Measurements from ENCODE around the gene LIMS1. TPM values are rescaled to one million over a fixed set of nuclear protein-coding genes. Genes with fewer than 3 reads are reported as not detected.
"Not testable (repeated sequence)": the region's sequence is repeated elsewhere in the genome, so short reads cannot be mapped to it uniquely, and the experiment has no call there.

LIMS1 gene
- total RNA-seq, 8 experiments from 2014 or later: 8.5 to 38.3 (median 20.7) TPM

DNA sequence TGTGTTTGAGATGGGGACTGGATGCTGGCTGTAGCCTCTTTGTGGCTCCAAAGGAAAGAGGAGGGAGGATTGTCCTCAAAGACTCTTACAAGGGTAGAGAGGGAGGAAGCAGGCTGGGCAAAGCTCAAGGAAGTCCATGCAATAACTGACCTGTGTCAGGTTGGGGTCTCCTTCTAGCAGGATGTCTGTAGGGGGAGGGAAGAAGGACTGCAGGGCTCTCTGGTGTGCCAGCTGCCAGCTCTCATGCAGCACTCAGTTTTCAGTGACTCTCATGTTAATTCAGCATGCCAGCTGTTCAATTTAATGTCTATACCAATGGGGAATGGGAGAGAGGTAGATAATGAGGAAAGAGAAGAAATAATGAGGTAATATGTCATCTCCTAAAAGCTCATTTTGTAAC is 99.7 kb downstream of the LIMS1 start:
- peak in 1 of 8 experiments; percentile 5 for ATAC-seq (replicated peaks in 6 of 8)
- peaks cover 12 to 27% of the 10 kb centered on the region in 2 donors for H3K4me1 ChIP-seq (replicated peaks in 1 of 2)
- H3K27ac ChIP-seq: no peak overlapping the region
- no peak overlapping the region for H3K4me3 ChIP-seq
- in situ Hi-C loops (cut with MboI; ENCODE audit: low pct_unique_long_range_greater_than_20kb in 2 of 9, low sequenced_read_pairs in 9 of 9, unreplicated experiment in 9 of 9): no loop called here

DNA sequence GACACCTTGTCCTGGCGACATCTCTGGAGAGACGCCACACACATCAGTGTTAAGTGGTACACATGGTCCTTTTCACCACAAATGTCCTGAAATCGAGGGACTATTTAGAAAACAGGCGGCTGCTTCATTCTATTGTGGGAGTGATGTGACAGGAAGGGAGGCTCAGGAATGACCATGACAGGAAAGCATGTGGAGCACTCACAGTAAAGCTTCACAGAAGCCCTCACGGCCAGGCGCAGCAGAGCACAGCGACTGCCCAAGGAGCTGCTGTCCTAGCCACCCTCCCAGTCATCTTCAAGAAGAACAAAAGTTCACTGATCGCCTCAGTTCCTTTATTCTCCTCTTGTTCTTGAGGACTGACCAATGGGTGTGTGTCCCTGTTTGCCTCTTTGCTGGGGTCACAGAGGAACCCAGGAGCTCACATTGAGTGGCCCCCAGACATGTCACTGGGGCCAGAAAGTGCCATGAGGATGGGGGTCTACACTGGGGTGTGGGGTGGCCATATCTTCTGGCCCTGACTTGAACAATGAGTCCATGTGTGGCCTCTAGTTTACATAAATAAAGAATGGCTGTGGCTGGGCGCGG is 100.4 kb downstream of the LIMS1 start:
- Histone ChIP-seq H3K27ac (no peak overlapping the region), H3K4me1 (replicated peaks in 1 of 2) (peaks cover 12 to 27% of the 10 kb centered on the region in 2 donors), H3K4me3 (no peak overlapping the region)
- in situ Hi-C loops (cut with MboI; ENCODE audit: low pct_unique_long_range_greater_than_20kb in 2 of 9, low sequenced_read_pairs in 9 of 9, unreplicated experiment in 9 of 9): no loop called here
- 50 to 100% (median 86%) methylated on average over 2 to 6 of the region's 10 CpGs; no CpG with 5 or more reads in 3 of the 10 experiments for WGBS, 10 experiments
- ATAC-seq (replicated peaks in 6 of 8): no peak

DNA sequence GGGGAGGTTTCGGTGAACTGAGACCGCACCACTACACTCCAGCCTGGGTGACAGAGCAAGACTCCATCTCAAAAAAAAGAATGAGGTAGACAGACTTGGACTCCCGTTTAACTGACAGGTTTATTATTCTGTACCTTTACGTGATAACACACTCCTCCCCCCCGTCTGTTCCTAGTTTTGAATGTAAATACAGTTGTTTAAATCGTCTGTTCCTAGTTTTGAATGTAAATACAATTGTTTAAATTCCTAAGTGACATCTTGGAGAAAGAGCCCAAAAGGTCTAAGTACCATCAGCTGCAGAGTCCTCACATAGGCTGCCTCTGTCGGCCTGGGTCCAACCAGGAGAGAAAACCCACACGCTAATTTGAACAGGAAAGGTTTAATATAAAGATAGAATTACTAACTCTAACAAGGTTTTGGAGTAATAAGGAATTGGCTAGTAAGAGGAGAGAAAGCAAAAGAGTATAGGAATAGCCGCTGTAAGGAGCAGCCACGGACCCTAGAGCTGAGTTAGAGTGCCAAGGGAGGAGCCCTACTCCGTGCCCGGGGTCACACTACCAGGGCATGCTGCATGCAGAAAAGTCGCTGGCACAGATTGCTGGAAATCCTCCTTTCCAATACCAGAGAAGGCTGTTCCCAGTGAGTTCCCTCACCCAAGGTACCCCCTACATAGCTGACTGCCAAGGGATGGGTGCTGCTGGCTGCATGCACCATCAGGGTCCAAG is 101.5 kb downstream of the LIMS1 start:
- peak in 3 of 8 experiments; percentile 9 to 30 (median 15) for ATAC-seq (replicated peaks in 6 of 8)
- WGBS, 10 experiments: 33 to 88% (median 66%) methylated on average over 2 to 10 of the region's 13 CpGs; no CpG with 5 or more reads in 1 of the 10 experiments
- Histone ChIP-seq H3K4me3 (no peak overlapping the region), H3K27ac (no peak overlapping the region), H3K4me1 (replicated peaks in 1 of 2) (peaks cover 12 to 27% of the 10 kb centered on the region in 2 donors)
- in situ Hi-C loops (cut with MboI; ENCODE audit: low pct_unique_long_range_greater_than_20kb in 2 of 9, low sequenced_read_pairs in 9 of 9, unreplicated experiment in 9 of 9): no loop called here

DNA sequence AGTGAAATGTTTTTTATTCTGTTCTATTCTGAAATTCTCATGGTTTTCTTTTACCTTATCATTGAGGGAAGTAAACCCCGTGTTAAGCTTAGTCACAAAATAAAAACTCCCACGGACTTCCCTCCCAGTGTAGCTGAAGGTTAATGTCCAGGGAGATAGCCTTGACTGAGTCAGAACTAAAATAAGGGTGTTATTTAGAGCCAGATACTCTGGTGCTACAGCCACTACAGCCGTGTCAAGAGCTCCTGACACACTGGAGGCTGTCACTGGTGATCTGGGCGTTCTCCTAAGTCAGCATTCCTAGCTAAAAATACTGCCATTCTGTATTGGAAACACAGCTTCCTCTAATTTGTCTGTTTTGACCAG is 103.0 kb downstream of the LIMS1 start:
- H3K27ac ChIP-seq: peak overlapping the region in 1 of 2 donors; percentile 31
- peak in 7 of 8 experiments; percentile 18 to 64 (median 51) for ATAC-seq (replicated peaks in 6 of 8)
- no peak overlapping the region for H3K4me3 ChIP-seq
- in situ Hi-C loops (cut with MboI; ENCODE audit: low pct_unique_long_range_greater_than_20kb in 2 of 9, low sequenced_read_pairs in 9 of 9, unreplicated experiment in 9 of 9): no loop called here
- 0 to 67% (median 23%) methylated on average over 1 to 3 of the region's 4 CpGs; no CpG with 5 or more reads in 2 of the 10 experiments for WGBS, 10 experiments
- H3K4me1 ChIP-seq (replicated peaks in 1 of 2): peaks cover 12 to 31% of the 10 kb centered on the region in 2 donors

DNA sequence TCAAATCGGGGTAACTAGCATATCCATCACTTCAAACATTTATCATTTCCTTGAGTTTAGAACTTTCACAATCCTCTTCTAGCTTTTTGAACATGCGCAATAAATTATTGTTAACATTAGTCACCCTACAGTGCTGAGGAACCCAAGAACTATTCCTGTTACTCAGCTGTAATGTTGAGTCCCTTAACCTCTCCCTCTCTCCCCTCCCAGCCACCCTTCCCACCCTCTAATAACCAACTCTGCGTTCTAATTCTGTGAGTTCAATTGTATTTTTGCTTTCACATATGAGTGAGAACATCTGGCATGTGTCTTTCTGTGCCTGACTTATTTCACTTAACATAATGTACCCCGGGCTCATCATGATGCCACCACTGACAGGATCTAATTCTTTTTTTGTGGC is 106.5 kb downstream of the LIMS1 start:
- ATAC-seq (replicated peaks in 6 of 8): peak in 3 of 8 experiments; percentile 45 to 65 (median 60)
- in situ Hi-C loops (cut with MboI; ENCODE audit: low pct_unique_long_range_greater_than_20kb in 2 of 9, low sequenced_read_pairs in 9 of 9, unreplicated experiment in 9 of 9): no loop called here
- 0 to 100% (median 79%) methylated on average over 1 to 4 of the region's 4 CpGs; no CpG with 5 or more reads in 1 of the 10 experiments for WGBS, 10 experiments
- no peak overlapping the region for H3K27ac ChIP-seq
- H3K4me1 ChIP-seq (replicated peaks in 1 of 2): peaks cover 8 to 18% of the 10 kb centered on the region in 2 donors
- H3K4me3 ChIP-seq: no peak overlapping the region

DNA sequence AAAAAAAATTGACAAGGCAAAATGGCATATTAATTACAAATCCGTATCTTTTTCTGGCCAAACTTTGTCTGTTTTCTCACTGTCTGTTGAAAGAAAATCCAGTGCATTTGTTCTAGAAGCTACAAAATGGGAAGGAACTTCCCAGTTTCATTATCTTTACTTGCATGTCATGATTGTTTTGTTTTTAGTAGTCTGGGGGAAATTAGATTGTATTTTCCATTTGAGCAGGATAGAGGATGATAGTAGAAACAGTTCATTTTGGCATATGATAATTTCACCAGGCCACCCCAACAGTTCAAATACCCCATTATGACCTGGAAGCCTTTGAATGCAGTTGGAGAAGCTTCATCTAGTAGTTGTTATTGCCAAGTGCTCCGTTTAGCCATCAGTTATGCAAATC is 107.5 kb downstream of the LIMS1 start:
- H3K4me1 ChIP-seq (replicated peaks in 1 of 2): peaks cover 4 to 9% of the 10 kb centered on the region in 2 donors
- in situ Hi-C loops (cut with MboI; ENCODE audit: low pct_unique_long_range_greater_than_20kb in 2 of 9, low sequenced_read_pairs in 9 of 9, unreplicated experiment in 9 of 9): no loop called here
- ATAC-seq (replicated peaks in 6 of 8): no peak
- H3K4me3 ChIP-seq: no peak overlapping the region
- no peak overlapping the region for H3K27ac ChIP-seq
- WGBS, 10 experiments: 20 to 100% (median 86%) methylated on average over 1 to 2 of the region's 2 CpGs

DNA sequence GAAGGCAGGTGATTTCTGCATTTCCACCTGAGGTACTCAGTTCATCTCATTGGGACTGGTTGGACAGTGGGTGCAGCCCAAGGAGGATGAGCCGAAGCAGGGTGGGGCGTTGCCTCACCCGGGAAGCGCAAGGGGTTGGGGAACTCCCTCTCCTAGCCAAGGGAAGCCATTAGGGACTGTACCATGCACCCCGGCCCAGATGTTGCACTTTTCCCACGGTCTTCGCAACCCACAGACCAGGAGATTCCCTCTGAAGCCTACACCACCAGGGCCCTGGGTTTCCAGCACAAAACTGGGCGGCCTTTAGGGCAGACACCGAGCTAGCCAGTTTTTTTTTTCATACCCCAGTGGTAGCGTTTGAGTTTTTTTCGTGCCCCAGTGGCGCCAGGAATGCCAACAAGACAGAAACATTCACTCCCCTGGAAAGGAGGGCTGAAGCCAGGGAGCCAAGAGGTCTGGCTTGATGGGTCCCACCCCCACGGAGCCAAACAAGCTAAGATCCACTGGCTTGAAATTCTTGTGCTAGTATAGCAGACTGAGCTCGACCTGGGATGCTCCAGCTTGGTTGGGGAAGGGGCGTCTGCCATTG is 109.1 kb downstream of the LIMS1 start:
- Histone ChIP-seq H3K27ac (no peak overlapping the region), H3K4me3 (no peak overlapping the region), H3K4me1 (replicated peaks in 1 of 2) (peaks cover 0 to 4% of the 10 kb centered on the region in 2 donors)
- in situ Hi-C loops (cut with MboI; ENCODE audit: low pct_unique_long_range_greater_than_20kb in 2 of 9, low sequenced_read_pairs in 9 of 9, unreplicated experiment in 9 of 9): no loop called here
- 78 to 100% (median 94%) methylated on average over 1 to 8 of the region's 15 CpGs; no CpG with 5 or more reads in 4 of the 10 experiments for WGBS, 10 experiments
- ATAC-seq (replicated peaks in 6 of 8): no peak

DNA sequence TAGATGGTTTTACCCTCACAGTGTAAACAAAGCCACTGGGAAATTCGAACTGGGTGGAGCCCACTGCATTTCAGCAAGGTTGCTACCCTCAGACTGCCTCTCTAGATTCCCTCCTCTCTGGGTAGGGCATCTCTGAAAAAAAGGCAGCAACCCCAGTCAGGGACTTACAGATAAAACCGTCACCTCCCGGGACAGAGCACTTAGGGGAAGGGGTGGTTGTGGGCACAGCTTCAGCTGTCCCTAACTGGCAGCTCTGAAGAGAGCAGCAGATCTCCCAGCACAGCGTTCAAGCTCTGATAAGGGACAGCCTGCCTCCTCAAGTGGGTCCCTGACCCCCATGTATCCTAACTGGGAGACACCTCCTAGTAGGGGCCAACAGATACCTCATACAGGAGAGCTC is 109.6 kb downstream of the LIMS1 start:
- H3K27ac ChIP-seq; H3K4me1 ChIP-seq (replicated peaks in 1 of 2); H3K4me3 ChIP-seq; ATAC-seq (replicated peaks in 6 of 8); in situ Hi-C loops (cut with MboI; ENCODE audit: low pct_unique_long_range_greater_than_20kb in 2 of 9, low sequenced_read_pairs in 9 of 9, unreplicated experiment in 9 of 9): not testable (repeated sequence)
- WGBS, 10 experiments: 67 to 100% (median 100%) methylated on average over 1 to 3 of the region's 4 CpGs; no CpG with 5 or more reads in 5 of the 10 experiments

DNA sequence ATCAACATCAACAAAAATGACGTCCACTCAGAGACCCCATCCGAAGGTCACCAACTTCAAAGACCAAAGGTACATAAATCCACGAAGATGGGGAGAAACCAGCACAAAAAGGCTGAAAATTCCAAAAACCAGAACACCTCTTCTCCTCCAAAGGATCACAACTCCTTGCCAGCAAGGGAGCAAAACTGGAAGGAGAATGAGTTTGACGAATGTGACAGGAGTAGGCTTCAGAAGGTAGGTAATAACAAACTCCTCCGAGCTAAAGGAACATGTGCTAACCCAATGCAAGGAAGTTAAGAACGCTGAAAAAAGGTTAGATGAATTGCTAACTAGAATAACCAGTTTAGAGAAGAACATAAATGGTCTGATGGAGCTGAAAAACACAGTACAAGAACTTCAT is 110.2 kb downstream of the LIMS1 start:
- ATAC-seq (replicated peaks in 6 of 8); in situ Hi-C loops (cut with MboI; ENCODE audit: low pct_unique_long_range_greater_than_20kb in 2 of 9, low sequenced_read_pairs in 9 of 9, unreplicated experiment in 9 of 9); H3K4me3 ChIP-seq; H3K4me1 ChIP-seq (replicated peaks in 1 of 2); H3K27ac ChIP-seq: not testable (repeated sequence)
- 86 to 100% (median 96%) methylated on average over 3 to 6 of the region's 6 CpGs for WGBS, 10 experiments

DNA sequence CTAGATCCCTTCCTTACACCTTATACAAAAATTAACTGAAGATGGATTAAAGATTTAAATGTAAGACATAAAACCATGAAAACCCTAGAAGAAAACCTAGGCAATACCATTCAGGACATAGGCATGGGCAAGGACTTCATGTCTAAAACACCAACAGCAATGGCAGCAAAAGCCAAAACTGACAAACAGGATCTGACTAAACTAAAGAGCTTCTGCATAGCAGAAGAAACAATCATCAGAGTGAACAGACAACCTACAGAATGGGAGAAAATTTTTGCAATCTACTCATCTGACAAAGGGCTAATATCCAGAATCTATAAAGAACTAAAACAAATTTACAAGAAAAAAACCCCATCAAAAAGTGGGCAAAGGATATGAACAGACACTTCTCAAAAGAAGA is 114.5 kb downstream of the LIMS1 start:
- H3K27ac ChIP-seq; H3K4me3 ChIP-seq; in situ Hi-C loops (cut with MboI; ENCODE audit: low pct_unique_long_range_greater_than_20kb in 2 of 9, low sequenced_read_pairs in 9 of 9, unreplicated experiment in 9 of 9); H3K4me1 ChIP-seq (replicated peaks in 1 of 2); ATAC-seq (replicated peaks in 6 of 8): not testable (repeated sequence)

DNA sequence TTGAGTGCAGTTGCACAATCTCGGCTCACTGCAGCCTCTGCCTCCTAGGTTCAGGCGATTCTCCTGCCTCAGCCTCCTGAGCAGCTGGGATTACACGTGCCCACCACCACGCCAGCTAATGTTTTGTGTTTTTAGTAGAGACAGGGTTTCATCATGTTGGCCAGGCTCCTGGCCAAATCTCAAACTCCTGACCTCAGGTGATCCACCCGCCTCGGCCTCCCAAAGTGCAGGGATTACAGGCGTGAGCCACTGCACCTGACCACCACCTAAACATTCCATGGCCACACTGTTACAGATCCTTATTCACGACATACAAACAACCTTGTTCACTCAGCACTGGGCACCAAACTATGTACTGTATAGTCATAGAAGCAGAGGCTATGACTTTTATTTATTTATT is 116.2 kb downstream of the LIMS1 start:
- in situ Hi-C loops (cut with MboI; ENCODE audit: low pct_unique_long_range_greater_than_20kb in 2 of 9, low sequenced_read_pairs in 9 of 9, unreplicated experiment in 9 of 9); H3K27ac ChIP-seq; H3K4me3 ChIP-seq; H3K4me1 ChIP-seq (replicated peaks in 1 of 2); ATAC-seq (replicated peaks in 6 of 8): not testable (repeated sequence)
- WGBS, 10 experiments: 90 to 100% (median 98%) methylated on average over 1 to 4 of the region's 8 CpGs; no CpG with 5 or more reads in 4 of the 10 experiments

DNA sequence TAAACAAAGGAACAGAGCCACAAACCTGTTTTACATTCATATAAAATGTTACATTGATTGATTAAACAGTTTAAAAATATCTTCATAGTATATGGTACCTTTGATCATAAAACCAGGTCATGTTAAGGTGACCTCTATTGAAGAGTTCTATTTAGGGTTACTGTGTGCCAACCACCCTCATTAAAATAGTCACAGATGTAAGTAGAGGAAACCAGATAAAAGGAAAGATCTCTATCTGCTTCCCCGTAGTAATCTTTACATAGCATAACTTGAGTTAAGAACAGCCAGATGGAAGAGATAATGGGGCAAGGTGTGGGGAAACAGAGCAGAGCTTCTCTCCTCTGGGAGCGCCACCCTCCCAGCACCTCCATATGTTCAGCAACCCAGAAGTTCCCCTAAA is 117.2 kb downstream of the LIMS1 start:
- H3K27ac ChIP-seq; H3K4me3 ChIP-seq; in situ Hi-C loops (cut with MboI; ENCODE audit: low pct_unique_long_range_greater_than_20kb in 2 of 9, low sequenced_read_pairs in 9 of 9, unreplicated experiment in 9 of 9); ATAC-seq (replicated peaks in 6 of 8); H3K4me1 ChIP-seq (replicated peaks in 1 of 2): not testable (repeated sequence)
- no CpG with 5 or more reads among the region's 2 CpGs for WGBS, 10 experiments

DNA sequence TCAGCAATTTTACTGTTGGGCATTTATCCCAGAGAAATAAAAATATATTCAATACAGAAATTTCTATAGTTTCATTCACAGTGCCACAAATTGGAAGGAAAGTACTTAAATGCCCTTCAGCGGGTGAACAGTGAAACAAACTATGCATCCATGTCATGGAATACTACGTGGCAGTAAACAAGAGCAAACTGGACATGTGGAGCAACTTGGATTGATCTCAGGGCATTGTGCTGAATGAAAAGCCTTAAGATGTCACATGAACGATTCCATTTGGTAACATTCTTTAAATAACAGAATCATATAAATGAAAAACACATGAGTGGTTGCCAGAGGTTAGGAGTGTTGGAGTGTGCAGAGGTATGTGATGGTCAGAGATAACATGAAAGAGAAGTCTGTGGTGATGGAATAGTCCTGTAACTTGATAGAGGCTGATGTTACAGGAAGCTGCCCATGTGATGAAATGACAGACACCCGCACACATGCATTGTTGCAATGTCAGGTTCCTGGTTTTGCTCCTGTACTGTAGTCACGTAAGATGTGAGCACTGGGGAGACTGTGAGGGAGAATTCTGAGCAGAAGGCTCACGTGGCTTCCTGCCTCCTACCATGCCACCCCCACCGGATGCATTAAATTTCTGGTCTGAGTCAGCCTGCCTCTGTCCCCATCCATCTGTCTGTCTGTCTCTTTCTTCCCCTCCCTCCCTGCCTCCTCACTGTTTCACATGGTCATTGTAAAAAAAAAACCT is 118.1 kb downstream of the LIMS1 start:
- in situ Hi-C loops (cut with MboI; ENCODE audit: low pct_unique_long_range_greater_than_20kb in 2 of 9, low sequenced_read_pairs in 9 of 9, unreplicated experiment in 9 of 9): not testable (repeated sequence)

More for the DNA sequence above, 118.1 kb downstream of the LIMS1 start:
- H3K27ac ChIP-seq; H3K4me3 ChIP-seq; H3K4me1 ChIP-seq (replicated peaks in 1 of 2): not testable (repeated sequence)
- WGBS, 10 experiments: 0 to 100% (median 95%) methylated on average over 1 to 3 of the region's 7 CpGs; no CpG with 5 or more reads in 7 of the 10 experiments
- peak in 7 of 8 experiments; percentile 30 to 81 (median 40) for ATAC-seq (replicated peaks in 6 of 8)
